PFSK-1 (cell line): Measurements from ENCODE around the gene VTN.

Source experiments
- FOXP2 ChIP-seq: optimal IDR thresholded peaks from 2 replicates; pipeline ENCODE3; 2011; ENCODE audit warnings: borderline replicate concordance, control low read depth, inconsistent platforms; ENCODE audit not compliant: insufficient read depth; ENCODE audit errors: extremely low read length, extremely low read depth
- POLR2AphosphoS5 ChIP-seq: IDR thresholded peaks from 2 replicates; pipeline ENCODE4 v1.6.1; 2012; ENCODE audit warnings: low read depth, mild to moderate bottlenecking, control low read depth, low read length, moderate library complexity
- SIN3A ChIP-seq: IDR thresholded peaks from 2 replicates; pipeline ENCODE4 v1.6.1; 2012; ENCODE audit warnings: mild to moderate bottlenecking, low read length, moderate library complexity, borderline replicate concordance; ENCODE audit not compliant: insufficient read depth
- TAF1 ChIP-seq: IDR thresholded peaks from 2 replicates; pipeline ENCODE4 v1.6.1; 2012; ENCODE audit warnings: low read length, control low read depth, borderline replicate concordance; ENCODE audit not compliant: insufficient read depth
- TF ChIP-seq, protein P1 (sequence below), 2 experiments: IDR thresholded peaks; 2 replicates each; pipeline versions ENCODE4 v1.6.1 to v1.8.0; 2011 to 2012; ENCODE audit warnings: low read depth in 2 of 2, low read length in 2 of 2, control low read depth in 1 of 2, inconsistent platforms in 1 of 2, mild to moderate bottlenecking in 1 of 2, moderate library complexity in 1 of 2; ENCODE audit not compliant: insufficient read depth in 1 of 2

The VTN gene

DNA sequence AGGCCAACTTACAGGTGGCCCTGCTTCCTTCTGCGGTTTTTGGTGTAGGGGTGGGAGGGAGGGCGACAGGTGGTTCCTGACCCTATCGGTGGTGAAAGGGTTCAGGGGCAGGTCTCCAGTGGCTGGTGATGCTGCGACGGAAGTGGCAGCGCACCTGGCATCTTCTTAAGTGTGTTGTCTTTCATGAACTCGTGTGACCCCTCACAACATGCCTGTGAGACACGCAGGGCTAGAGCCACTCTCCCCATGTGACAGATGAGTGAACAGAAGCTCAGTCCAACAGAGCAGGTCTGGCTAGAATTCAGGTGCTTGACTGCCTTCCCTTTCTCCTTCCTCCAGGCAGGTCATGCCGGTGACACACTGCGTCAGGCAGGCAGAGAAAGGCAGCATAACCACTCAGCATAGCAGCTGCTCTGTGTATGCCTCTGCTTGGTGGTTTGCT is 26.6 kb downstream of the VTN start:
- TF ChIP-seq TAF1: no peak
- no peak for TF ChIP-seq SIN3A
- no peak for TF ChIP-seq POLR2AphosphoS5

DNA sequence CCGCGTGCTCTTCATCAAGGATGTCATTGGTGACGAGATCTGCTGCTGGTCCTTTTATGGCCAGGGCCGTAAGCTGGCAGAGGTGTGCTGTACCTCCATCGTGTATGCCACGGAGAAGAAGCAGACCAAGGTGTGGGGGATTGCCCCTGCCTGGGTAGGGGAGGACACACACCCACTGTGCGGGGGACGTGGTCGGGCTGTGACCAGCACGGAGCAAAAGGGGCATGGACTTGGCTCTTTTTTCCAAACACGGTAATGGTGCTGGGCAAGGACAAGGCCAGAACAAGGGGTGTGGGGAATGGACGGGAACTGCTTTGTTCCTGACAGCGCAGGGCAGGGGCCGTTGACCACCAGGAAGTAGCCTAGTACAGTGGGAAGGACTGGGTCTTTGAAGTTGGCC is 27.8 kb downstream of the VTN start:
- TF ChIP-seq, protein P1, sequence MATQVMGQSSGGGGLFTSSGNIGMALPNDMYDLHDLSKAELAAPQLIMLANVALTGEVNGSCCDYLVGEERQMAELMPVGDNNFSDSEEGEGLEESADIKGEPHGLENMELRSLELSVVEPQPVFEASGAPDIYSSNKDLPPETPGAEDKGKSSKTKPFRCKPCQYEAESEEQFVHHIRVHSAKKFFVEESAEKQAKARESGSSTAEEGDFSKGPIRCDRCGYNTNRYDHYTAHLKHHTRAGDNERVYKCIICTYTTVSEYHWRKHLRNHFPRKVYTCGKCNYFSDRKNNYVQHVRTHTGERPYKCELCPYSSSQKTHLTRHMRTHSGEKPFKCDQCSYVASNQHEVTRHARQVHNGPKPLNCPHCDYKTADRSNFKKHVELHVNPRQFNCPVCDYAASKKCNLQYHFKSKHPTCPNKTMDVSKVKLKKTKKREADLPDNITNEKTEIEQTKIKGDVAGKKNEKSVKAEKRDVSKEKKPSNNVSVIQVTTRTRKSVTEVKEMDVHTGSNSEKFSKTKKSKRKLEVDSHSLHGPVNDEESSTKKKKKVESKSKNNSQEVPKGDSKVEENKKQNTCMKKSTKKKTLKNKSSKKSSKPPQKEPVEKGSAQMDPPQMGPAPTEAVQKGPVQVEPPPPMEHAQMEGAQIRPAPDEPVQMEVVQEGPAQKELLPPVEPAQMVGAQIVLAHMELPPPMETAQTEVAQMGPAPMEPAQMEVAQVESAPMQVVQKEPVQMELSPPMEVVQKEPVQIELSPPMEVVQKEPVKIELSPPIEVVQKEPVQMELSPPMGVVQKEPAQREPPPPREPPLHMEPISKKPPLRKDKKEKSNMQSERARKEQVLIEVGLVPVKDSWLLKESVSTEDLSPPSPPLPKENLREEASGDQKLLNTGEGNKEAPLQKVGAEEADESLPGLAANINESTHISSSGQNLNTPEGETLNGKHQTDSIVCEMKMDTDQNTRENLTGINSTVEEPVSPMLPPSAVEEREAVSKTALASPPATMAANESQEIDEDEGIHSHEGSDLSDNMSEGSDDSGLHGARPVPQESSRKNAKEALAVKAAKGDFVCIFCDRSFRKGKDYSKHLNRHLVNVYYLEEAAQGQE (IDR thresholded peaks at IDR 0.05; ENCODE audit: insufficient read depth in 1 of 2, low read depth in 2 of 2, low read length in 2 of 2): no peak
- TF ChIP-seq POLR2AphosphoS5 (no peak), SIN3A (no peak), TAF1 (no peak), FOXP2 (no peak)

DNA sequence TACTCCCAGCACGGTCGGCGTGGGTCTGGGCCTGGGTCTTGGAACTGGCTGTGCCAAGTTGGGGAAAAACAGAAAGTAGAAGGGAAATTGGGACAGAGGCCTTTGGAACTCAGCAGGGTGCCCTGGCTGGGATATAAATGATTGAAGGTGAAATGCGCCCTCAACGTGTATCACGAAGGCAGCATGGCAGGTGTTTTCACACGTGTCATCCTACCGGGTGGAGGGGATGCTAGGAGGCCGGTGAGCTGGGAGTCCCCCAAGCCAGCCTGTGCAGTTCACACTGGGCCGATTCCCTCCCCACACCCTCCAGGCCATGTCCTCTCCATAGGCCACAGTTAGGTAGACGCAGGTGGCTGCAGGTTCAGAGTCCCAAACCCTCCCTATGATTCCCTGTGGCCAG is 28.6 kb downstream of the VTN start:
- TF ChIP-seq POLR2AphosphoS5: no peak
- no peak for TF ChIP-seq SIN3A
- no peak for TF ChIP-seq FOXP2
- TF ChIP-seq, protein P1 (IDR thresholded peaks at IDR 0.05; ENCODE audit: insufficient read depth in 1 of 2, low read depth in 2 of 2, low read length in 2 of 2): no peak
- no peak for TF ChIP-seq TAF1

- no peak for TF ChIP-seq FOXP2
- TF ChIP-seq TAF1: no peak
- TF ChIP-seq, protein P1 (IDR thresholded peaks at IDR 0.05; ENCODE audit: insufficient read depth in 1 of 2, low read depth in 2 of 2, low read length in 2 of 2): no peak
- TF ChIP-seq SIN3A: no peak
- no peak for TF ChIP-seq POLR2AphosphoS5
These were observed 29.7 kb downstream of the VTN start for GRCh38 chr17:28340374-28340773.

DNA sequence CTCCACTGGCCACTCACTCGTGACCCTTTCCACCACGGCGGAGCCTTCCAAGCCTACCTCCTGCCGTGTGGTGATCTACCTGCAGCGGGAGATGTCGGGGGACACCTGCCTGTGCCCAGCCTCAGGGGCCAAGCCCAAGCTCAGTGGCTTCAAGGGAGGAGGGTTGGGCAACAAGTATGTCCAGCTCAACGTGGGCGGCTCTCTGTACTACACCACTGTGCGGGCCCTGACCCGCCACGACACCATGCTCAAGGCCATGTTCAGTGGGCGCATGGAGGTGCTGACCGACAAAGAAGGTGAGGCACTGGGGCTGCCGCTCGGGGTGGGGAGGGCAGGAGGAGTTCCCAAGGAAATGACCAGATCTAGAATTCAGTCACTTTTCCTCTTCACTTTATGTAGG is 30.7 kb downstream of the VTN start:
- TF ChIP-seq, protein P1 (IDR thresholded peaks at IDR 0.05; ENCODE audit: insufficient read depth in 1 of 2, low read depth in 2 of 2, low read length in 2 of 2): no peak
- TF ChIP-seq SIN3A (no peak), FOXP2 (no peak), TAF1 (no peak), POLR2AphosphoS5 (no peak)
